Kidney (tissue), 14 donors: ENCODE data around the gene RAB40B. TPM values are rescaled to one million over a fixed set of nuclear protein-coding genes. Genes with fewer than 3 reads are reported as not detected.
A peak's percentile ranks its signal among the peaks of the same experiment; 100 is the strongest.

Experiments used
- DNase-seq, 5 donors: peaks; one replicate each; pipeline ENCODE4 v3.0.0-alpha.2; 2013 to 2020
- FAIRE-seq: peaks from 2 replicates; lab custom pipeline; 2012; peaks lifted over from hg19 to GRCh38; lab: Jason Lieb, UNC
- H3K27ac ChIP-seq, 2 donors: one replicate each; pipeline ENCODE4 v1.7.0; 2013; ENCODE audit warnings: low read depth in 2 of 2, low read length in 2 of 2, inconsistent platforms in 1 of 2
- H3K27me3 ChIP-seq: one replicate; pipeline ENCODE4 v1.7.1; 2013; ENCODE audit warnings: low read length, inconsistent platforms; ENCODE audit not compliant: control insufficient read depth, insufficient read depth
- H3K36me3 ChIP-seq, 3 donors: one replicate each; pipeline versions ENCODE4 v1.7.0 to v1.7.1; 2013; ENCODE audit warnings: low read length in 3 of 3, control low read depth in 1 of 3, inconsistent platforms in 1 of 3; ENCODE audit not compliant: insufficient read depth in 3 of 3, control insufficient read depth in 2 of 3
- H3K4me1 ChIP-seq, 3 donors: one replicate each; pipeline versions ENCODE4 v1.7.0 to v1.7.1; 2013; ENCODE audit warnings: low read length in 3 of 3, inconsistent platforms in 1 of 3, low read depth in 1 of 3; ENCODE audit not compliant: control insufficient read depth in 2 of 3, insufficient read depth in 2 of 3
- H3K4me3 ChIP-seq, 3 donors: one replicate each; pipeline versions ENCODE4 v1.7.0 to v1.8.1; 2013; ENCODE audit warnings: low read length in 3 of 3, control low read depth in 1 of 3, inconsistent platforms in 1 of 3
- H3K9ac ChIP-seq, 3 donors: one replicate each; pipeline versions ENCODE4 v1.7.0 to v1.7.1; 2013; ENCODE audit warnings: low read length in 3 of 3, control low read depth in 1 of 3, inconsistent platforms in 1 of 3
- H3K9me3 ChIP-seq, 3 donors: one replicate each; pipeline versions ENCODE4 v1.7.0 to v1.7.1; 2013; ENCODE audit warnings: low read length in 3 of 3, control low read depth in 1 of 3, inconsistent platforms in 1 of 3; ENCODE audit not compliant: control insufficient read depth in 2 of 3, insufficient read depth in 1 of 3
- intact Hi-C: fragments of 100-400 bp; cut with DNase I; formaldehyde crosslinking; loops from one replicate; pipeline ENCODE4 v1.11.1; 2022
- polyA plus RNA-seq: library from polyadenylated mRNA; stranded (reverse); fragments of 350-450 nt; fragmentation: Illumina TruSeq; extraction: RNeasy Lipid Tissue Mini Kit (QIAGEN cat#74804); gene quantifications from one replicate; pipeline ENCODE4 v1.2.3, GENCODE V29; 2014; ENCODE audit warnings: low read depth, low replicate concordance; ENCODE audit not compliant: insufficient read depth
- total RNA-seq: library from RNA; stranded (reverse); fragmentation: NEBNext Ultra II Directional; extraction: Animal tissue kit (Norgen Biotek cat#: 25700); gene quantifications from one replicate; pipeline ENCODE4 v1.2.1, GENCODE V29; 2021
- TF ChIP-seq, protein P1 (sequence below): IDR thresholded peaks from 3 replicates; pipeline ENCODE4 v1.5.1; 2012; ENCODE audit warnings: mild to moderate bottlenecking, moderate library complexity, borderline replicate concordance; ENCODE audit not compliant: insufficient read depth; ENCODE audit errors: extremely low read depth
- donor health status: control.
- donor health status: control.
- donor health status: control.
- donor health status: control.
- donor health status: control.
- donor health status: DM: yes; HTN: yes; CAD: no.
- donor health status: Normal renal cell carcinoma (clear cell type).

RAB40B gene
- total and polyA plus RNA-seq, 2 donors from 2014 or later = 21.7 to 36.1 TPM

- Histone ChIP-seq H3K27ac (no peak overlapping the region), H3K9ac (no peak overlapping the region), H3K36me3 (peaks cover 0 to 13% (median 4%) of the 10 kb centered on the region in 3 donors), H3K4me1 (peaks cover 0 to 2% (median 0%) of the 10 kb centered on the region in 3 donors), H3K4me3 (no peak overlapping the region), H3K27me3 (no peaks in the 10 kb centered on the region), H3K9me3 (no peaks in the 10 kb centered on the region)
- intact Hi-C loops = loop anchor here (10.0 kb wide), 1 partner anchor 101 kb away; the partner anchor contains the start of gene TBCD
- peak in 1 of 5 donors; percentile 63 for DNase-seq
- TF ChIP-seq, protein P1, sequence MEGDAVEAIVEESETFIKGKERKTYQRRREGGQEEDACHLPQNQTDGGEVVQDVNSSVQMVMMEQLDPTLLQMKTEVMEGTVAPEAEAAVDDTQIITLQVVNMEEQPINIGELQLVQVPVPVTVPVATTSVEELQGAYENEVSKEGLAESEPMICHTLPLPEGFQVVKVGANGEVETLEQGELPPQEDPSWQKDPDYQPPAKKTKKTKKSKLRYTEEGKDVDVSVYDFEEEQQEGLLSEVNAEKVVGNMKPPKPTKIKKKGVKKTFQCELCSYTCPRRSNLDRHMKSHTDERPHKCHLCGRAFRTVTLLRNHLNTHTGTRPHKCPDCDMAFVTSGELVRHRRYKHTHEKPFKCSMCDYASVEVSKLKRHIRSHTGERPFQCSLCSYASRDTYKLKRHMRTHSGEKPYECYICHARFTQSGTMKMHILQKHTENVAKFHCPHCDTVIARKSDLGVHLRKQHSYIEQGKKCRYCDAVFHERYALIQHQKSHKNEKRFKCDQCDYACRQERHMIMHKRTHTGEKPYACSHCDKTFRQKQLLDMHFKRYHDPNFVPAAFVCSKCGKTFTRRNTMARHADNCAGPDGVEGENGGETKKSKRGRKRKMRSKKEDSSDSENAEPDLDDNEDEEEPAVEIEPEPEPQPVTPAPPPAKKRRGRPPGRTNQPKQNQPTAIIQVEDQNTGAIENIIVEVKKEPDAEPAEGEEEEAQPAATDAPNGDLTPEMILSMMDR = no peak
- FAIRE-seq = no peak
Measured at GRCh38 chr17:82653651-82654528, 44.6 kb downstream of the RAB40B start.

- intact Hi-C loops = loop anchor here (10.0 kb wide), 1 partner anchor 104 kb away; the partner anchor contains the start of gene TBCD
- Histone ChIP-seq H3K36me3 (no peaks in the 10 kb centered on the region), H3K27ac (no peak overlapping the region), H3K9ac (no peak overlapping the region), H3K4me3 (no peak overlapping the region), H3K9me3 (no peaks in the 10 kb centered on the region), H3K4me1 (peaks cover 0 to 9% (median 4%) of the 10 kb centered on the region in 3 donors), H3K27me3 (no peaks in the 10 kb centered on the region)
- peak in 1 of 5 donors; percentile 56 for DNase-seq
- FAIRE-seq = no peak
- TF ChIP-seq, protein P1 = no peak
Measured at GRCh38 chr17:82650723-82651122, 47.8 kb downstream of the RAB40B start.

GRCh38 chr17:82649501-82650261 is 48.8 kb downstream of the RAB40B start:
- Histone ChIP-seq H3K27ac (no peak overlapping the region), H3K9ac (no peak overlapping the region)

More at GRCh38 chr17:82649501-82650261, 48.8 kb downstream of the RAB40B start:
- Histone ChIP-seq H3K4me1 (peaks cover 0 to 9% (median 4%) of the 10 kb centered on the region in 3 donors), H3K36me3 (no peaks in the 10 kb centered on the region), H3K9me3 (no peaks in the 10 kb centered on the region), H3K4me3 (no peak overlapping the region), H3K27me3 (no peaks in the 10 kb centered on the region)
- DNase-seq (peak in 1 of 5 donors; percentile 75), FAIRE-seq (no peak)
- TF ChIP-seq, protein P1 = no peak
- intact Hi-C loops = loop anchor here (10.0 kb wide), 1 partner anchor 105 kb away; the partner anchor contains the start of gene TBCD
